Omental fat pad (tissue), 4 donors: ENCODE results near the gene EPAS1. TPM values are rescaled to one million over a fixed set of nuclear protein-coding genes. Genes with fewer than 3 reads are reported as not detected.

Experiments used
- ATAC-seq: fragments of 150-250 bp; one replicate; pipeline ENCODE4 v1.9.1; 2016; ENCODE audit warnings: mild to moderate bottlenecking, moderate library complexity; ENCODE audit not compliant: low FRiP score
- DNase-seq: peaks from one replicate; pipeline ENCODE4 v3.0.0-alpha.2; 2019; ENCODE audit warnings: low spot score
- CTCF ChIP-seq, 3 donors: fragments of 450-650 bp; IDR thresholded peaks; one replicate each; pipeline ENCODE4 v1.5.1; 2016 to 2017; ENCODE audit warnings: antibody characterized with exemption in 3 of 3, mild to moderate bottlenecking in 3 of 3, moderate library complexity in 2 of 3
- total RNA-seq, 4 donors: library from RNA; depleted of rRNA; stranded (reverse); fragments of >200 nt; gene quantifications; one replicate each; pipeline ENCODE4 v1.1.0, GENCODE V29; 2016

Gene EPAS1
- total RNA-seq, 4 donors from 2014 or later, result 292 to 980 (median 435) TPM

- DNase-seq, result no peak
- no peak for ATAC-seq
- TF ChIP-seq CTCF (IDR thresholded peaks at IDR 0.05), result no peak
Observed at GRCh38 chr2:46420945-46421344, 123.7 kb downstream of the EPAS1 start.

- ATAC-seq (no peak), DNase-seq (no peak)
- no peak for TF ChIP-seq CTCF (IDR thresholded peaks at IDR 0.05)
Observed at GRCh38 chr2:46421361-46421760, 124.2 kb downstream of the EPAS1 start.

- ATAC-seq, result no peak
- TF ChIP-seq CTCF (IDR thresholded peaks at IDR 0.05), result no peak
- no peak for DNase-seq
Observed at GRCh38 chr2:46422717-46423394, 125.6 kb downstream of the EPAS1 start.

- TF ChIP-seq CTCF (IDR thresholded peaks at IDR 0.05), result no peak
- no peak for DNase-seq
Observed at GRCh38 chr2:46424937-46425336, 127.7 kb downstream of the EPAS1 start.

GRCh38 chr2:46428911-46429436, 131.8 kb downstream of the EPAS1 start:
- DNase-seq, result no peak
- ATAC-seq, result no peak
- no peak for TF ChIP-seq CTCF (IDR thresholded peaks at IDR 0.05)

More at GRCh38 chr2:46424937-46425336, 127.7 kb downstream of the EPAS1 start:
- no peak for ATAC-seq

- no peak for TF ChIP-seq CTCF (IDR thresholded peaks at IDR 0.05)
- no peak for DNase-seq
Observed at GRCh38 chr2:46430413-46430812, 133.2 kb downstream of the EPAS1 start.

GRCh38 chr2:46430992-46431391, 133.8 kb downstream of the EPAS1 start:
- ATAC-seq, result no peak
- TF ChIP-seq CTCF (IDR thresholded peaks at IDR 0.05), result no peak

More at GRCh38 chr2:46430413-46430812, 133.2 kb downstream of the EPAS1 start:
- ATAC-seq, result no peak

More at GRCh38 chr2:46430992-46431391, 133.8 kb downstream of the EPAS1 start:
- no peak for DNase-seq
